B cell (primary cell): ENCODE measurements around the gene OR7A17. TPM values are rescaled to one million over a fixed set of nuclear protein-coding genes. Genes with fewer than 3 reads are reported as not detected.

ENCODE experiments used
- ATAC-seq: fragments of 200-7000 bp; cut with Tn5 transposase; one replicate; pipeline ENCODE4 v1.10.0; 2021; ENCODE audit warnings: low read depth, mild to moderate bottlenecking, moderate number of reproducible peaks, moderate library complexity
- CTCF ChIA-PET: fragments of 350-600 bp; sonication (Branson Sonifier 250); formaldehyde crosslinking; loops from one replicate; lab custom pipeline; 2021; ENCODE audit warnings: antibody characterized with exemption, inconsistent platforms; lab: Charles Lee
- POLR2A ChIA-PET: fragments of 350-600 bp; sonication (Branson Sonifier 250); formaldehyde crosslinking; loops from one replicate; lab custom pipeline; 2021; ENCODE audit warnings: antibody characterized with exemption; lab: Charles Lee
- DNase-seq: peaks from one replicate; pipeline ENCODE4 v3.0.0; 2013
- H2AFZ ChIP-seq: 2 replicates; pipeline ENCODE4 v1.6.1; 2012; ENCODE audit warnings: mild to moderate bottlenecking, low read depth, low read length; ENCODE audit not compliant: insufficient read depth, poor library complexity, severe bottlenecking
- H3K27ac ChIP-seq, 2 donors: 1 replicate in 1 of 2; 2 replicates in 1 of 2; pipeline ENCODE4 v1.5.1; 2012 to 2013; ENCODE audit warnings: low read length in 2 of 2, mild to moderate bottlenecking in 2 of 2, moderate library complexity in 1 of 2
- H3K27me3 ChIP-seq, 4 experiments: fragments of 200-600 bp in 1 of 4; sonication (generic) in 1 of 4; replicated peaks in 1 of 4; 1 replicate in 2 of 4; 2 replicates in 2 of 4; pipeline versions ENCODE4 v1.6.1 to v1.7.0; 2013 to 2016; ENCODE audit warnings: low read length in 3 of 4, mild to moderate bottlenecking in 2 of 4, mixed read lengths in 1 of 4, moderate library complexity in 1 of 4; ENCODE audit not compliant: insufficient read depth in 4 of 4, control insufficient read depth in 3 of 4; ENCODE audit errors: control extremely low read depth in 1 of 4
- H3K36me3 ChIP-seq, 2 experiments: replicated peaks in 1 of 2; 1 replicate in 1 of 2; 2 replicates in 1 of 2; pipeline versions ENCODE4 v1.6.1 to v1.7.1; 2013; ENCODE audit warnings: low read length in 1 of 2; ENCODE audit not compliant: insufficient read depth in 2 of 2, control insufficient read depth in 1 of 2; ENCODE audit errors: control extremely low read depth in 1 of 2, extremely low read depth in 1 of 2
- H3K4me1 ChIP-seq, 2 donors: fragments of 200-600 bp in 1 of 2; sonication (generic) in 1 of 2; 1 replicate in 1 of 2; 2 replicates in 1 of 2; pipeline versions ENCODE4 v1.5.1 to v1.6.1; 2013 to 2017; ENCODE audit warnings: low read length in 2 of 2; ENCODE audit not compliant: control insufficient read depth in 2 of 2, insufficient read depth in 2 of 2
- H3K4me2 ChIP-seq: replicated peaks from 2 replicates; pipeline ENCODE3; 2012; ENCODE audit warnings: mild to moderate bottlenecking, low read depth, low read length; ENCODE audit not compliant: poor library complexity, severe bottlenecking
- H3K4me3 ChIP-seq, 5 experiments: fragments of 200-600 bp in 1 of 5; sonication (generic) in 1 of 5; 1 replicate in 3 of 5; 2 replicates in 2 of 5; pipeline versions ENCODE4 v1.5.1 to v1.7.0; 2011 to 2016; ENCODE audit warnings: low read length in 4 of 5, mild to moderate bottlenecking in 4 of 5, low read depth in 2 of 5, control low read depth in 1 of 5, moderate library complexity in 1 of 5; ENCODE audit not compliant: insufficient read depth in 1 of 5; ENCODE audit errors: control extremely low read depth in 1 of 5, extremely low read depth in 1 of 5
- H3K79me2 ChIP-seq: fragments of 200-600 bp; sonication (generic); one replicate; pipeline ENCODE4 v1.6.0; 2016; ENCODE audit warnings: low read length; ENCODE audit not compliant: control insufficient read depth, insufficient read depth
- H3K9ac ChIP-seq: fragments of 200-600 bp; sonication (generic); 2 replicates; pipeline ENCODE4 v1.6.1; 2017; ENCODE audit warnings: mild to moderate bottlenecking, low read length, moderate library complexity
- H3K9me3 ChIP-seq, 3 donors: one replicate each; pipeline versions ENCODE4 v1.6.1 to v1.7.1; 2013; ENCODE audit warnings: low read length in 2 of 3; ENCODE audit not compliant: control insufficient read depth in 2 of 3, insufficient read depth in 1 of 3; ENCODE audit errors: control extremely low read depth in 1 of 3
- H4K20me1 ChIP-seq: 2 replicates; pipeline ENCODE4 v1.6.0; 2012; ENCODE audit warnings: mild to moderate bottlenecking, low read length; ENCODE audit not compliant: insufficient read depth, control insufficient read depth, poor library complexity, severe bottlenecking
- H3K27ac Mint-ChIP-seq: one replicate; pipeline ENCODE4 v1.8.0; 2021; ENCODE audit warnings: mixed read lengths
- H3K27me3 Mint-ChIP-seq: one replicate; pipeline ENCODE4 v1.8.0; 2021; ENCODE audit warnings: mixed read lengths
- H3K4me1 Mint-ChIP-seq: one replicate; pipeline ENCODE4 v1.8.0; 2021; ENCODE audit warnings: mixed read lengths
- H3K4me3 Mint-ChIP-seq: one replicate; pipeline ENCODE4 v1.8.0; 2021; ENCODE audit warnings: mixed read lengths
- H3K9me3 Mint-ChIP-seq: one replicate; pipeline ENCODE4 v1.8.0; 2022; ENCODE audit warnings: mixed read lengths; ENCODE audit not compliant: insufficient read depth
- CTCF ChIP-seq: fragments of 200-600 bp; IDR thresholded peaks from one replicate; pipeline ENCODE4 v1.8.0; 2022; ENCODE audit warnings: antibody characterized with exemption, mild to moderate bottlenecking
- EZH2 ChIP-seq: IDR thresholded peaks from 2 replicates; pipeline ENCODE4 v1.6.1; 2012; ENCODE audit warnings: borderline replicate concordance, low read depth, mild to moderate bottlenecking, moderate library complexity, low read length; ENCODE audit not compliant: insufficient read depth, poor library complexity, severe bottlenecking
- WGBS: methylation state at CpG from one replicate; pipeline ENCODE4 v1.1.5; 2013; ENCODE audit warnings: missing lambda C conversion rate; ENCODE audit not compliant: insufficient coverage; 5-methylcytosine and 5-hydroxymethylcytosine counted together
- intact Hi-C: fragments of 100-400 bp; cut with micrococcal nuclease; formaldehyde crosslinking; loops from one replicate; pipeline ENCODE4 v1.10.0; 2022
- polyA plus RNA-seq: library from polyadenylated mRNA; depleted of rRNA; stranded (reverse); fragments of >200 nt; gene quantifications from 2 replicates; pipeline ENCODE4 v1.2.3, GENCODE V29; 2012
- total RNA-seq, 2 donors: library from RNA; stranded (reverse); fragments of 120-200 nt in 1 of 2; gene quantifications; 1 replicate in 1 of 2; 2 replicates in 1 of 2; pipeline versions ENCODE4 v1.2.3 to v1.2.4, GENCODE V29; 2013 to 2022

OR7A17 gene
- total and polyA plus RNA-seq, 2 donors (not counting 1 experiment from before 2014, with no cell fraction given), result not detected

DNA sequence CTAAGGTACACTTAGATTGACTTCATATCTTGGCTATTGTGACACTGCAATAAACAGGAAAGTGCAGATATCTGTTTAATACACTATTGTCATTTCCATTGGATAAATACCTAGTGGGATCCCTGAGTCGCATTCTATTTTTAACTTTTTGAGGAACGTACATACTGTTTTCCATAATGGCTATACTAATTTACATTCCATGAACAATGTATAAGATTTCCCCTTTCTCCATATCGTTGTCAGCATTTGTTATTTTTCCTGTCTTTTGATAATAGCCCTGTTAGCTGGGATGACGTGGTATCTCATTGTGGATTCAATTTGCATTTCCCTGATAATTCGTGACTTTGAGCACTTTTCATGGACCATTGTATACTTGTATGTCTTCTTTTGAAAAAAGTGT, 17.4 kb downstream of the OR7A17 start:
- ChIA-PET CTCF (interaction anchor here (0.8 to 1.1 kb wide), 2 partner anchors 283 to 687 kb away, joined by 3 to 4 read pairs; no protein-coding TSS in a partner anchor), POLR2A (no interaction called here)
- H3K27me3 Mint-ChIP-seq, result peaks cover 49% of the 10 kb centered on the region
- Histone ChIP-seq H3K36me3 (no peaks in the 10 kb centered on the region), H4K20me1 (no peaks in the 10 kb centered on the region), H2AFZ (no peak overlapping the region), H3K9me3 (no peaks in the 10 kb centered on the region), H3K27ac (no peak overlapping the region), H3K27me3 (peaks cover 0 to 6% (median 0%) of the 10 kb centered on the region in 4 experiments), H3K4me2 (no peak overlapping the region), H3K4me3 (no peak overlapping the region), H3K9ac (no peak overlapping the region), H3K4me1 (no peaks in the 10 kb centered on the region), H3K79me2 (no peaks in the 10 kb centered on the region)
- no peaks in the 10 kb centered on the region for H3K9me3 Mint-ChIP-seq
- ATAC-seq (no peak), DNase-seq (no peak)
- no peak overlapping the region for H3K4me3 Mint-ChIP-seq
- intact Hi-C loops, result no loop called here
- no peaks in the 10 kb centered on the region for H3K4me1 Mint-ChIP-seq
- WGBS, result no CpG with 5 or more reads among the region's 5 CpGs
- H3K27ac Mint-ChIP-seq, result no peak overlapping the region
- no peak for TF ChIP-seq EZH2
- TF ChIP-seq CTCF, result no peak

GRCh38 chr19:14848822-14849221, 37.1 kb downstream of the OR7A17 start, which contains the start of gene OR7A10:
OR7A10 (minus strand) TSS chr19:14848922; CDS start chr19:14841877, 7,045 bp downstream.
- H3K9me3 Mint-ChIP-seq, result no peaks in the 10 kb centered on the region
- no peaks in the 10 kb centered on the region for H3K4me1 Mint-ChIP-seq
- intact Hi-C loops, result no loop called here
- Histone ChIP-seq H3K9me3 (no peaks in the 10 kb centered on the region), H3K9ac (no peak within 1 kb of the TSS), H3K4me3 (no peak within 1 kb of the TSS), H3K27me3 (no peaks in the 10 kb centered on the region), H3K79me2 (no peaks in the 10 kb centered on the region), H3K27ac (no peak within 1 kb of the TSS), H2AFZ (no peak within 1 kb of the TSS), H3K4me2 (no peak within 1 kb of the TSS), H3K36me3 (no peaks in the 10 kb centered on the region), H3K4me1 (no peaks in the 10 kb centered on the region), H4K20me1 (no peaks in the 10 kb centered on the region)
- no peak for TF ChIP-seq EZH2
- no peak for TF ChIP-seq CTCF
- peaks cover 43% of the 10 kb centered on the region for H3K27me3 Mint-ChIP-seq
- ChIA-PET CTCF (interaction anchor here (0.5 to 0.7 kb wide), 2 partner anchors 252 to 1021 kb away, joined by 3 read pairs; no protein-coding TSS in a partner anchor), POLR2A (no interaction called here)
- WGBS, result 100% methylated on average over 3 of the region's 5 CpGs
- DNase-seq (no peak), ATAC-seq (no peak)
- H3K4me3 Mint-ChIP-seq, result no peak within 1 kb of the TSS
- H3K27ac Mint-ChIP-seq, result no peak within 1 kb of the TSS
